Activated naive CD4-positive, alpha-beta T cell treated with anti-CD3 and anti-CD28 coated beads, Interleukin-2, amount 10 ng/mL, durations not matched to agents 7 days and 5 days (primary cell): ENCODE results near the gene TUBA3E.
"Not testable (repeated sequence)": the region's sequence is repeated elsewhere in the genome, so short reads cannot be mapped to it uniquely, and the experiment has no call there.

Experiments
- CTCF ChIA-PET: fragments of 350-600 bp; sonication (Branson Sonifier 250); formaldehyde crosslinking; loops from one replicate; lab custom pipeline; 2021; ENCODE audit warnings: antibody characterized with exemption; lab: Charles Lee
- DNase-seq: peaks from one replicate; pipeline ENCODE4 v3.0.0-alpha.2; 2020
- H3K27ac Mint-ChIP-seq: one replicate; pipeline ENCODE4 v1.8.0; 2021; ENCODE audit warnings: mild to moderate bottlenecking, moderate library complexity, mixed read lengths
- H3K27me3 Mint-ChIP-seq: one replicate; pipeline ENCODE4 v1.8.0; 2021; ENCODE audit warnings: mild to moderate bottlenecking, mixed read lengths
- H3K36me3 Mint-ChIP-seq: one replicate; pipeline ENCODE4 v1.8.0; 2021; ENCODE audit warnings: mixed read lengths
- H3K4me1 Mint-ChIP-seq: one replicate; pipeline ENCODE4 v1.8.0; 2021; ENCODE audit warnings: mixed read lengths
- H3K4me3 Mint-ChIP-seq: one replicate; pipeline ENCODE4 v1.8.0; 2021; ENCODE audit warnings: mild to moderate bottlenecking, moderate library complexity, mixed read lengths
- H3K9me3 Mint-ChIP-seq: one replicate; pipeline ENCODE4 v1.8.0; 2021; ENCODE audit warnings: mixed read lengths

TUBA3E gene

DNA sequence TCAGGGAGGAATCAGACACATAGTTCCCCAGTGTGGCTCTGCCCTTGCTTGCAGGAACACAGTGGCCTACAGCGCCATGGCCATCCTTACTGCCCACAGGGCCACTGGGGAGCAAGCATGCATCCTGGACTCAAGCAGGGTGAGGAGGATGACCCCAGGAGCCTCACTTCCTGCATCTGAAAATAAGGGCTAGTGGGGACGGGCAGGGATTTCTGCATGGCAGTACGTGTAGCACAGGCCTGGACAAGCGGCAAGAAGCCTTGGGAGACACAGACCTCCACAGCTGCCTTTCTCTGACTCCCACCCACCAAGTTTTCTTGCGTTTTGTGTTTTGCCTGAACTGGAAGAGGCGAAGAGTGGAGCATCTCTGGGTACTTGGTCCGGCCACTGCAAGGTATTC, 35.8 kb downstream of the TUBA3E start:
- H3K4me3 Mint-ChIP-seq, DNase-seq, H3K4me1 Mint-ChIP-seq, H3K27ac Mint-ChIP-seq, H3K9me3 Mint-ChIP-seq, H3K27me3 Mint-ChIP-seq, CTCF ChIA-PET: not testable (repeated sequence)
- peaks cover 20% of the 10 kb centered on the region for H3K36me3 Mint-ChIP-seq

DNA sequence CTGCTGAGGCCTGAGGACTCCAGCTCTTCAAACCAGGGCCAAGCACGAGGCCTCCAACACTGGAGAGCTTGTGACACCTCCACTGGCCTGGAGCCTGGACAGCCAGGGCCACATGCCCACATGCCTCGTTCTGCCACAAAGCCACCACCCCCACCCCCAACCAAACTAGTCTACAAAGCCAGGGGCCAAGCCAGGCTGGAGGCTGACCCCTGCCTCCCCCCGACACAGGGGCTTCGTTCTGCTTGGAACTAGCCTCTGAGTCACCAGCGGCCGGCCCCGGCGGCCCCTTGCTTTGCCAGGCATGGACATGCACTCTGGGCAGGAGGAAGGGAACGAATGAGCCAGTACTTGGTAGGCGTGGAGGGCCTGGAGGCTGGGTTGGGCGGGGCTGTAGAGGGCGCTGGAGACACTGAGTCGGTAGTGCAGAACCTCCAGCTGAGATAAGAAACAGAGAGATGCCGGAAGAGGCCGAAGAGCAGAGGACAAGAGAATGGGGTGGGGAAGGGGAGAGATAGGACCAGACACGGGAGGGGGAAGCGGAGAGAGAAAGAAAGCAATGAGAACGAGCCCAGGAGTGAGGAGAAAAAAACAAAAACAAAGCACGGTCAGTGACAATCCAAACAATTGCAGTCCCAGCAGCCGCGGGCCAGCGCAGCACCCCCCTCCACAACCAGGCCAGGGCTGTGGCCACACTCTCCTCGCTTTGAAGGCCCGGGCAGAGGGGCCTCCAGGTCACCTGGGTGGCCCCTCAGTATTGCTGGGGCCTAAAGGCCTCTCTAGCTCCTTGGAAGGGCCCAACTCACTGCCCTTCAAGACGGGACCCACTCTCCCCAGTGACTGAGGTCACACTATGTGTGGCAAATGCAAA, 37.2 kb downstream of the TUBA3E start:
- H3K9me3 Mint-ChIP-seq, CTCF ChIA-PET, DNase-seq, H3K27me3 Mint-ChIP-seq, H3K4me1 Mint-ChIP-seq, H3K4me3 Mint-ChIP-seq: not testable (repeated sequence)
- H3K36me3 Mint-ChIP-seq, result peaks cover 18% of the 10 kb centered on the region
- peak overlapping the region; percentile 19 for H3K27ac Mint-ChIP-seq

DNA sequence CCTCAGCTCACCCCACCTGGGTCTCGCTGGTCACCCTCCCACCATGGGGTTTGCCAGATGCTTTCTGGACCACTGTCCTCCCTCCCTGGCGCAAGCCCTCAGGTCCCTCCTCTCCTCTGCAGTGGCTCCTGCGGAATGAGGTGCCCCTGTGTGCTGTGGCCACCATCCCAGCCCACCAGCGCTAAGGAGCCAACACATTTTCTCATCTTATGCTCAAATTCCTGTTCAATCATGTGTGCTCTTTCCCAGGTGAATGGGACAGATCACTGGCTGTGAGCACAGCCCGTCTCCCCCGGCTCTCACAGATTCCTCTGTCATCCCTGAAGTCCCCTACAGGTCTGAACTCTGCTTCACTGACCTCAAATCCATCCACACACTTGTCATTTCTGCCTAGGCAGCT, 38.1 kb downstream of the TUBA3E start:
- Mint-ChIP-seq H3K27ac (no peak overlapping the region), H3K9me3 (no peaks in the 10 kb centered on the region), H3K27me3 (no peaks in the 10 kb centered on the region), H3K36me3 (peaks cover 15% of the 10 kb centered on the region), H3K4me1 (no peaks in the 10 kb centered on the region), H3K4me3 (no peak overlapping the region)
- CTCF ChIA-PET, result no interaction called here
- no peak for DNase-seq

DNA sequence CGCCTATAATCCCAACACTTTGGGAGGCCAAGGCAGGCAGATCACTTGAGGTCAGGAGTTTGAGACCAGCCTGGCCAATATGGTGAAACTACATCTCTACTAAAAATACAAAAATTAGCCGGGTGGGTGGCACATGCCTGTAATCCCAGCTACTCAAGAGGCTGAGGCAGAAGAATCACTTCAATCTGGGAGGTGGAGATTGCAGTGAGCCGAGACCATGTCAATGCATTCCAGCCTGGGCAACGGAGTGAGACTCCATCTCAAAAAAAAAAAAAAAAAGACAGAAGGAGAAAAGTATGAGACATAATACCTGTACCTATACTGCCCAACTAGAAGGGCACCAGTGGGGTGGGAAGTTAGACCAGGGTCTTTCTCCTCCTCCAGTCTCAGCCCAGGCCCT, 38.9 kb downstream of the TUBA3E start:
- H3K27me3 Mint-ChIP-seq, CTCF ChIA-PET, DNase-seq, H3K4me3 Mint-ChIP-seq, H3K9me3 Mint-ChIP-seq, H3K27ac Mint-ChIP-seq, H3K4me1 Mint-ChIP-seq: not testable (repeated sequence)
- peaks cover 17% of the 10 kb centered on the region for H3K36me3 Mint-ChIP-seq

DNA sequence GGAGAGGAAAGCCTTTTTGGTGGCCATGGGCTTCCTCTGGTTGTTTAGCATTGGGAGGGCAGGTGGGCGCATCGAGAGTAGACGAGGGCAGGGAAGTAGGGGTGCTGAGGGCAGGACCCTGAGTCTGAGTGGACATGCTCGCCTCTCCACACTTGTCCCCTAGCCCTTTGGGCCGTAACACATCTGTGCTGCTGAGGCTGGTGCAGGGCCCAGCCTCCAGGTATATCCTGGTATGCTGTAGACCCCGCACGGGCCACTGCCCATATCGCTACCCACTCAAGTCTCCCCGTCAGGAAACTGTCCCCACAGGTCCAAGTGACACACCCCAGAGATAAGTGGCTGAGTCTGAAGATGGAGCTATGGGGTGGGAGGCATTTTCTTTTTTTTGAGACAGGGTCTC, 39.6 kb downstream of the TUBA3E start:
- no peaks in the 10 kb centered on the region for H3K27me3 Mint-ChIP-seq
- no peaks in the 10 kb centered on the region for H3K4me1 Mint-ChIP-seq
- CTCF ChIA-PET, result no interaction called here
- DNase-seq, result no peak
- H3K36me3 Mint-ChIP-seq, result peaks cover 15% of the 10 kb centered on the region
- H3K27ac Mint-ChIP-seq, result no peak overlapping the region
- H3K4me3 Mint-ChIP-seq, result no peak overlapping the region
- no peaks in the 10 kb centered on the region for H3K9me3 Mint-ChIP-seq

DNA sequence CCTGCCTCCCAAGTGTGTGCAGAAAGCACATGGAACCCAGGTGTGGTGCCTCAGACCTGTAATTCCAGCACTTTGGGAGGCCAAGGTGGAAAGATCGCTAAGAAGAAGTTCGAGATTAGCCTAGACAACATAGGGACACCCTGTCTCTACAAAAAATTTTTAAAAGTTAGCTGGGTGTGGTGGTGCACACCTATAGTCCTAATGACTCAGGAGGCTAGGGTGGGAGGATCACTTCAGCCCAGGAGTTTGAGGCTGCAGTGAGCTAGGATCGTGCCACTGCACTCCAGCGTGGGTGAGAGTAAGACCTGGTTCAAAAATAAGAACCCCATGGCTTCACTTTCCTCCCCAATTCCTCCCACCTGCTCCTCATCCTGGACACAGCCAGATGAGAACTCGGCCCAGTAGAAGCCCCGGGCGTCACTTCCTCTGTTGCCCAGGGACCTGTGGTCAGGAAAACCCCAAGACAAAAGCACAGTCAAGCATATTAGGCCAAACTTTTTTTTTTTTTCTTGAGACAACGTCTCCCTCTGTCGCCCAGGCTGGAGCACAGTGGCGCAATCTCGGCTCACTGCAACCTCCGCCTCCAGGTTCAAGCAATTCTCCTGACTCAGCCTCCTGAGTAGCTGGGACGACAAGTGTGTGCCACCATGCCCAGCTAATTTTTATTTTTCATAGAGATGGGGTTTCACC, 40.3 kb downstream of the TUBA3E start:
- H3K27me3 Mint-ChIP-seq, DNase-seq, H3K4me1 Mint-ChIP-seq, H3K9me3 Mint-ChIP-seq, H3K4me3 Mint-ChIP-seq, CTCF ChIA-PET: not testable (repeated sequence)
- Mint-ChIP-seq H3K27ac (peak overlapping the region; percentile 37), H3K36me3 (peaks cover 18% of the 10 kb centered on the region)

DNA sequence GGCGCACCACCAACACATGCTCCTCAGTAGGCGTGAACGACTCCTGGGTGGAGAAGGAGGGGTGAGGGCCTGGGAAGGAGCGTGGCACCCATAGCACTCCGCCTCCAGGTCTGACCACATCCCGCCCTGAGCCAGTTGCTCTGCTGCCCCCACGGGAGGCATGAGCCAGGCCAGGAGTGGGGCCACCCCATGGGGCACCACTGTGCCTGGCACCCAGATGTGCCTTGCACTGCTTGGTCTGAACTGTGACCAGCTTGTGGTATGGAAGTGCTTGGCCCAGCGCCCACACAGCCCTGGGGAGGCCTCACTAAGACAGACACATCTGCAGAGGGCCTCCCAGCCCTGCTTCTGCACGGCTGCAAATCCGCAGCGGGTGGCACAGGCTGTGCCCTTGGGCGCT, 40.9 kb downstream of the TUBA3E start:
- DNase-seq, H3K4me3 Mint-ChIP-seq, H3K27me3 Mint-ChIP-seq, H3K4me1 Mint-ChIP-seq, H3K9me3 Mint-ChIP-seq, H3K27ac Mint-ChIP-seq, CTCF ChIA-PET: not testable (repeated sequence)
- H3K36me3 Mint-ChIP-seq, result peaks cover 20% of the 10 kb centered on the region

DNA sequence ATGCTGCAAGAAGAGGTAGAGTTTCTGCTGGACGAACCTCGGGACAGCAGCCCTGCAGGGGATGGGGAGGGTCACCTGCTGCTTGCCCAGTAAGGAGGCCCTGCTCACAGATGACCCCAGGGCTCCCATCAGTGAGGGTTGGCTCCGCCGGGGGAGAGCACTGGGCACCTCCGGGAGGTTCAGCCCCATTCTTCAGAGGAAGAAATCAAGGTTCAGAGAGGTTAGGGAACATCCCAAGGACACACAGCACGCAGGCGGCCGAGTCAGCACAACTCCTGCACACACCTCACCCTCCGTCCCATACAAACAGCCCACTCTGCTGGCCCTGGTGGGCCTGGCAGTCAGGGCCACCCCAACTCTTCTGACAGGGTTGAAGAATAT, 41.6 kb downstream of the TUBA3E start:
- DNase-seq, result no peak
- Mint-ChIP-seq H3K27me3 (no peaks in the 10 kb centered on the region), H3K36me3 (peaks cover 20% of the 10 kb centered on the region), H3K4me3 (no peak overlapping the region), H3K27ac (no peak overlapping the region), H3K4me1 (no peaks in the 10 kb centered on the region), H3K9me3 (no peaks in the 10 kb centered on the region)
- CTCF ChIA-PET, result interaction anchor here (0.9 to 1.1 kb wide), 3 partner anchors 172 to 176 kb away, joined by 3 to 4 read pairs (median 3); no protein-coding TSS in a partner anchor

DNA sequence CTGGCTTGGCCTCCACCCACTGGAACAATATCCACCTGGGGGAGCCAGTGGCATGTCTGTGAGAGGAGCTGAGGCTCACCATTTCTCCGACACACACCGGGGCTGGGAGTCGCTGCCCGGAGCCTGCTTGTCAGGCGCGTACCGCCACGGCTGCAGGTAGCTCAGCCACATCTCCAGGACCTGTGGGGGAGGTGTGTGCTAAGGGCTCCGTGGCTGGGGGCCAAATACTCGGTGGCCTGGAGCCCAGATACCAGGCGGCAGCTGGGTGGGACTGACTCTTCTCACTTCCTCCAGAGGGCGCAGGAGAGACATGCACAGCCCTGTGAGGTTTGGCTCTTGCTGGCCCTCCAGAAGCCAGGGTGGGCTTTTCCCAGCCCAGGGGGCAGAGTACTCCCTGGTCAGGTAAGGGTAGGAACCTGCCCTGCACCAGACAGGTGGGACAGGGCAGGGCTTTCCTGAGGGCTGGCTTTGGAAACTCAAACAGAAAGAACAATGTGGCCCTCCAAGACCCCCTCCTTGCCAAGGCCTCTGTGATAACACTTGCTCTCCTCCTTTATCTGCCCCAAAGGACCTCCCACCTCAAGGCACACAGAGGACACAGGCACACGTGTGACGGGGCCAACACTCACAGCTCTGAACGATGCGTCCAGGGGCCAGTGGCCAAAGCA, 42.1 kb downstream of the TUBA3E start:
- not testable (repeated sequence) for H3K9me3 Mint-ChIP-seq, H3K27me3 Mint-ChIP-seq, H3K4me1 Mint-ChIP-seq, H3K4me3 Mint-ChIP-seq, H3K27ac Mint-ChIP-seq
- peaks cover 20% of the 10 kb centered on the region for H3K36me3 Mint-ChIP-seq
- CTCF ChIA-PET, result interaction anchor here (0.9 to 1.1 kb wide), 3 partner anchors 173 to 176 kb away, joined by 3 to 4 read pairs (median 3); no protein-coding TSS in a partner anchor
- DNase-seq, result peak; percentile 31

DNA sequence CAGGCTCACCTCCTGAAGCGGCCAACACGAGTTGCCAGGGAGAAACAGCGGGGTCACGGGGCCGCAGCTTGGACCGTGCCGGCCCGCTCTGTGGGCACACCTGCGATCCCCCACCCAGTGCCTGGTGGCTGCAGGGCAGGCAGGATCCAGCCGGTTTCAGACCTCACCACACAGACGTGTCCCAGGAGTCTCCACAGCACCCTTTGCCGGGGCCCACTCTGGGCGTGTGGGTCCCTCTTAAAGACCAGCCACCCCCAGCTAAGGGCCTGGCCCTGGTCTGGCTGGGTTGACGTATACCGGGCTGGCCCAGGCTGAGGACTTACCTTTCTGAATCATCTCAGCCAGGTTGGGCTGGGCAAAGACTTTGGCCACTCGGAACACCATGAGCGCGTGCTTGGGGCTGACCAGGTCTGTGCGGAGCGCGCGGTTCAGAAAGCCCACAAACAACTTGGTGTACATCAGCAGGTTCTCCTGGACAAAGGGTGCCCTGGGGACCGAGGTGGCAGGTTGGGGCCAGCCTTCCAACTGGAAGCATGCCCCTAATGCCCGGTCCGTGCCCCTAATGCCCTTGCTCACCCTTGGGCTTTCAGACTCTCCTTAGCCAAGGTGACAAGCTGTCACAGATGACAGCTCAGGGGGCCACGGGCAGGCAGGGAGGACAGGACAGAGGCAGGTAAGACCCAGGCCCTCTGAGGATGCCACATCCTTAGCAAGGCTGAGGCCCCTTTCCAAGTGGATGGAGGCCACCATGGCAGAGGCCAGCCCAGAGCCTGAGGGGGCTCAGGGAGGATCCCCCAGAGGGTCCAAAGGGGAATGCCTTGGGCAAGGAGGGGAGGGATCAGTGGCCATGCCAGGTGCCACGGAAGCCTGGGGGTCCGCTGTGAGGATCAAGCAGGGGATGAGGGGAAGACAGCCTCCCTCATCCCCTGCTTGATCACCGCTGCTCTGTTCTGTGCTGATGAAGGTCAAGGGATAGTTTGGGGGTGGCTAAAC, 43.2 kb downstream of the TUBA3E start:
- Mint-ChIP-seq H3K27ac (no peak overlapping the region), H3K36me3 (peaks cover 18% of the 10 kb centered on the region), H3K27me3 (no peaks in the 10 kb centered on the region), H3K4me3 (no peak overlapping the region), H3K4me1 (no peaks in the 10 kb centered on the region), H3K9me3 (no peaks in the 10 kb centered on the region)
- CTCF ChIA-PET, result interaction anchor here (1.0 to 1.2 kb wide), 3 partner anchors 174 to 178 kb away, joined by 3 to 4 read pairs (median 3); no protein-coding TSS in a partner anchor
- no peak for DNase-seq

DNA sequence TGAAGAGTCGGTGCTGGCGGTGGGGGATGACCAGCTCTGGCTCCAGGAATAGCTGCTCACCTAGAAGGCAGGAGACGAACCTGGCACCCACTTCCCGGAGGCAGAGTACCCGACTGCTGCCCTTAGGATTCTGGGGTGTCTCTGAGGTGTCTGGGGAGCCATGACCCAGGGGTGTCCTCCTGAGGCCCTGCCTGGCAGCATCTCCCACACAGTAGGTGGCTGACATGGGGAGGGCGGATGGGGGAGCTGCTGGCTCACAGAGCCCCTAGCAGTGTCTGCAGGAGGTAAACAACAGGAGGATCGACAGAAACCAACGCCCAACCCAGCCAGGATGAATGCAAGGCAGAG, 43.8 kb downstream of the TUBA3E start:
- CTCF ChIA-PET, result interaction anchor here (1.2 kb wide), 1 partner anchor 178 kb away, joined by 3 read pairs; no protein-coding TSS in a partner anchor
- not testable (repeated sequence) for H3K9me3 Mint-ChIP-seq, H3K27ac Mint-ChIP-seq, H3K27me3 Mint-ChIP-seq, DNase-seq, H3K4me3 Mint-ChIP-seq, H3K4me1 Mint-ChIP-seq
- peaks cover 17% of the 10 kb centered on the region for H3K36me3 Mint-ChIP-seq

DNA sequence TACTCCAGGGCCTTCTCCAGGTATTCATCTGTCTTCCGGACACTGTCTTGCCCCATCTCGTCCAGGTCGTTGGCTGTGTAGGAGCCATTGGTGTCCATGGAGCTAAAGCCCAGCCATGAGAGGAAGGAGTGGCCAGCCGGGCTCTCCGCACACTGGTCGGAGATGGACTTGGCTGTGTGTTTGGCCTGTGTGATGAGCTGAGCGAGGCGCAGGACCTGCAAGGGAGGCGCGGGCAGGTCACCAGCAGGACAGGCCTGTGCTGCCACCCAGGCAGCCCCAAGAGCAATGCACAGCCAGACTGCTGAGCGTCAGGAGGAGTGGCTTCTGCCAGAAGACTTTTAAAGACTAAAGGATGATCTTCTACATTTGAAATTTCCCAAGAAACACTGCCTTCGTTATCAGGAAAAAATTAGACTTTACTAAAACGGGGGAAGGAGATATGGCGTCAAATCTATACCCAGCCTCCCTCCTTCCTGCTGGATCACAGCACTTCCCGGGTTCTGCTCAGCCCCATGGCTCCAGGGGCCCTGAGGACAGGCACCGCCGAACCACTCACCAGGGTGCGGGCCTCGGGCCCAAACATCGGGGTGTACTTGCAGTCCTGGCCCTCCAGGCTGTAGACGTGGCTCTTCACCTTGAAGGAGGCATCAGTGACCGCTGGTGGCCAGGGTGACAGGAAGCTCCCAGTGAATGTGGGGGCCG, 44.4 kb downstream of the TUBA3E start:
- H3K27me3 Mint-ChIP-seq, H3K4me1 Mint-ChIP-seq, DNase-seq, H3K27ac Mint-ChIP-seq, H3K9me3 Mint-ChIP-seq, H3K4me3 Mint-ChIP-seq: not testable (repeated sequence)
- H3K36me3 Mint-ChIP-seq, result peaks cover 17% of the 10 kb centered on the region
- CTCF ChIA-PET, result interaction anchor here (1.2 kb wide), 1 partner anchor 179 kb away, joined by 3 read pairs; no protein-coding TSS in a partner anchor
